B cell (primary cell): ENCODE data around the gene CACNA2D2.

Experiments
- CTCF ChIP-seq: fragments of 200-600 bp; IDR thresholded peaks from one replicate; pipeline ENCODE4 v1.8.0; 2022; ENCODE audit warnings: antibody characterized with exemption, mild to moderate bottlenecking
- EZH2 ChIP-seq: IDR thresholded peaks from 2 replicates; pipeline ENCODE4 v1.6.1; 2012; ENCODE audit warnings: borderline replicate concordance, low read depth, mild to moderate bottlenecking, moderate library complexity, low read length; ENCODE audit not compliant: insufficient read depth, poor library complexity, severe bottlenecking

GRCh38 chr3:50371133-50371685, 132.2 kb downstream of the CACNA2D2 start:
- TF ChIP-seq CTCF = no peak
- TF ChIP-seq EZH2 = no peak
